22Rv1 (cell line): ENCODE results near the gene ODAPH.

Experiments
- CTCF ChIP-seq: fragments of 450-650 bp; IDR thresholded peaks from 2 replicates; pipeline ENCODE4 v1.5.1; 2017; ENCODE audit warnings: mild to moderate bottlenecking
- ZFX ChIP-seq: fragments of 450-650 bp; IDR thresholded peaks from 2 replicates; pipeline ENCODE4 v1.6.1; 2017; ENCODE audit warnings: antibody characterized with exemption, borderline replicate concordance

- TF ChIP-seq CTCF (no peak), ZFX (no peak)
Measured at GRCh38 chr4:75525086-75525485, 30.8 kb upstream of the ODAPH start.
